Measurements from ENCODE around the gene AHDC1. TPM values are rescaled to one million over a fixed set of nuclear protein-coding genes. Genes with fewer than 3 reads are reported as not detected.

Gene AHDC1
- total and polyA plus RNA-seq, 2 of the 13 experiments (the other 11 are each of a cell fraction or from before 2014, with no cell fraction given): 1.0 to 2.7 TPM

- peak; percentile 61; the same call in 1 of the 2 replicates for TF ChIP-seq ARID4A (CRISPR knock-in tag; IDR thresholded peaks at IDR 0.05; ENCODE audit: borderline replicate concordance)
- TF ChIP-seq HNRNPH1 (optimal IDR thresholded peaks at IDR 0.05; ENCODE audit: low read depth, low read length): no peak
- TF ChIP-seq TFE3 (CRISPR knock-in tag; IDR thresholded peaks at IDR 0.05): no peak
- no peak for TF ChIP-seq ZNF430 (CRISPR knock-in tag; IDR thresholded peaks at IDR 0.05)
- TF ChIP-seq ZC3H4 (CRISPR knock-in tag; IDR thresholded peaks at IDR 0.05; ENCODE audit: borderline replicate concordance): no peak
- no peak for TF ChIP-seq ZNF496 (CRISPR knock-in tag; IDR thresholded peaks at IDR 0.05; ENCODE audit: insufficient replicate concordance)
- TF ChIP-seq CHCHD3 (CRISPR knock-in tag; IDR thresholded peaks at IDR 0.05): no peak
- TF ChIP-seq THRA (CRISPR knock-in tag; IDR thresholded peaks at IDR 0.05; ENCODE audit: borderline replicate concordance): no peak
- no peak for TF ChIP-seq HOXA9 (CRISPR knock-in tag; IDR thresholded peaks at IDR 0.05; ENCODE audit: borderline replicate concordance)
- no peak for TF ChIP-seq KLF15 (CRISPR knock-in tag; IDR thresholded peaks at IDR 0.05; ENCODE audit: borderline replicate concordance)
- peak; percentile 57; the same call in 1 of the 2 replicates for TF ChIP-seq SUZ12 (IDR thresholded peaks at IDR 0.05; ENCODE audit: low read depth, low read length)
- TF ChIP-seq ZNF3 (CRISPR knock-in tag; IDR thresholded peaks at IDR 0.05): no peak
- TF ChIP-seq ZNF576 (CRISPR knock-in tag; IDR thresholded peaks at IDR 0.05): no peak
- TF ChIP-seq NFKBIZ (CRISPR knock-in tag; IDR thresholded peaks at IDR 0.05): no peak
- TF ChIP-seq THYN1 (CRISPR knock-in tag; IDR thresholded peaks at IDR 0.05; ENCODE audit: borderline replicate concordance, low read depth): no peak
- no peak for TF ChIP-seq NR3C1 (CRISPR knock-in tag; IDR thresholded peaks at IDR 0.05)
Measured at GRCh38 chr1:27603681-27604578, at the start of gene AHDC1 (continued).

Data from HepG2 (cell line).